Measurements from ENCODE around the gene LHX3. TPM values are rescaled to one million over a fixed set of nuclear protein-coding genes. Genes with fewer than 3 reads are reported as not detected.
A peak's percentile ranks its signal among the peaks of the same experiment; 100 is the strongest.

LHX3 gene
- total and polyA plus RNA-seq, 11 donors, result not detected

GRCh38 chr9:136172412-136173079 lies 32.4 kb downstream of the LHX3 start:
- 73 to 81% (median 76%) methylated on average over 11 to 16 of the region's 16 CpGs for WGBS, 4 donors
- no peak overlapping the region for H3K27ac ChIP-seq
- peaks cover 0 to 46% (median 14%) of the 10 kb centered on the region in 9 donors for H3K27me3 ChIP-seq
- H3K36me3 ChIP-seq, result no peaks in the 10 kb centered on the region
- no peak overlapping the region for H3K4me3 ChIP-seq
- H3K9me3 ChIP-seq, result no peaks in the 10 kb centered on the region
- H3K4me1 ChIP-seq, result no peaks in the 10 kb centered on the region
- DNase-seq (peak in 2 of 5 donors; percentile 9 to 20), ATAC-seq (no peak)
- intact Hi-C loops (cut with DNase I), result loop anchor here in 3 of 10 donors (5.0 kb wide), 3 partner anchors 95 to 115 kb away; no protein-coding TSS in a partner anchor
- TF ChIP-seq CTCF (IDR thresholded peaks at IDR 0.05) (no peak), POLR2A (IDR thresholded peaks at IDR 0.05) (no peak)

- DNase-seq, result peak in 2 of 5 donors; percentile 9 to 25
- no peak overlapping the region for H3K4me3 ChIP-seq
- no peaks in the 10 kb centered on the region for H3K36me3 ChIP-seq
- peaks cover 0 to 46% (median 14%) of the 10 kb centered on the region in 9 donors for H3K27me3 ChIP-seq
- TF ChIP-seq CTCF (IDR thresholded peaks at IDR 0.05) (no peak), POLR2A (IDR thresholded peaks at IDR 0.05) (no peak)
- WGBS, 4 donors, result 71 to 72% (median 71%) methylated on average over 10 to 11 of the region's 11 CpGs
- no peak for ATAC-seq
- no peaks in the 10 kb centered on the region for H3K4me1 ChIP-seq
- intact Hi-C loops (cut with DNase I), result loop anchor here in 7 of 10 donors (2.0 to 5.0 kb wide), 5 partner anchors 95 to 115 kb away; no protein-coding TSS in a partner anchor
- no peak overlapping the region for H3K27ac ChIP-seq
- H3K9me3 ChIP-seq, result no peaks in the 10 kb centered on the region
Measured at GRCh38 chr9:136171801-136172411, 33.0 kb downstream of the LHX3 start.

- Histone ChIP-seq H3K4me3 (no peak overlapping the region), H3K4me1 (no peaks in the 10 kb centered on the region), H3K36me3 (no peaks in the 10 kb centered on the region), H3K27me3 (peaks cover 0 to 46% (median 14%) of the 10 kb centered on the region in 9 donors), H3K27ac (no peak overlapping the region), H3K9me3 (no peaks in the 10 kb centered on the region)
- peak in 2 of 5 donors; percentile 7 to 44 for DNase-seq
- TF ChIP-seq POLR2A (IDR thresholded peaks at IDR 0.05), result no peak
- no peak for TF ChIP-seq CTCF (IDR thresholded peaks at IDR 0.05)
- WGBS, 4 donors, result 45 to 64% (median 49%) methylated on average over 11 to 16 of the region's 16 CpGs
- intact Hi-C loops (cut with DNase I), result loop anchor here in 7 of 10 donors (2.0 to 5.0 kb wide), 5 partner anchors 96 to 116 kb away; no protein-coding TSS in a partner anchor
- ATAC-seq, result no peak
Measured at GRCh38 chr9:136171009-136171800, 33.7 kb downstream of the LHX3 start.
